Endothelial cell of umbilical vein (primary cell): ENCODE results near the gene TMEM43. TPM values are rescaled to one million over a fixed set of nuclear protein-coding genes. Genes with fewer than 3 reads are reported as not detected.

Source experiments
- BruUV-seq: library from RNA; stranded (reverse); fragments of 400-500 nt; replicated peaks from 2 replicates; lab custom pipeline; 2021; lab: Mats Ljungman, UMichigan
- CTCF ChIA-PET: fragments of 300-600, 350-600 bp; sonication (Branson Sonifier 250); formaldehyde crosslinking; loops from one replicate; lab custom pipeline; 2021; ENCODE audit warnings: antibody characterized with exemption, inconsistent platforms; lab: Charles Lee
- POLR2A ChIA-PET: fragments of 300-600, 350-600 bp; sonication (Branson Sonifier 250); formaldehyde crosslinking; loops from one replicate; lab custom pipeline; 2021; ENCODE audit warnings: antibody characterized with exemption, inconsistent platforms; lab: Charles Lee
- DNase-seq: peaks from one replicate; pipeline ENCODE4 v3.0.0-alpha.2; 2011; ENCODE audit warnings: low read depth, low spot score
- FAIRE-seq: peaks from 2 replicates; lab custom pipeline; 2011; peaks lifted over from hg19 to GRCh38; lab: Jason Lieb, UNC
- H2AFZ ChIP-seq: 2 replicates; pipeline ENCODE4 v1.6.0; 2012; ENCODE audit warnings: low read depth, low read length, control low read depth, inconsistent platforms
- H3K27ac ChIP-seq: 2 replicates; pipeline ENCODE4 v1.5.1; 2011; ENCODE audit warnings: low read depth, mild to moderate bottlenecking, control low read depth, low read length, moderate library complexity; ENCODE audit not compliant: insufficient read depth
- H3K27me3 ChIP-seq, 2 experiments: 2 replicates each; pipeline versions ENCODE4 v1.6.0 to v1.6.1; 2011; ENCODE audit warnings: low read length in 2 of 2, mixed read lengths in 1 of 2; ENCODE audit not compliant: control insufficient read depth in 2 of 2, insufficient read depth in 2 of 2
- H3K36me3 ChIP-seq, 2 experiments: 2 replicates in 1 of 2; 3 replicates in 1 of 2; pipeline ENCODE4 v1.5.1; 2011; ENCODE audit warnings: low read length in 2 of 2, mild to moderate bottlenecking in 1 of 2, moderate library complexity in 1 of 2; ENCODE audit not compliant: control insufficient read depth in 2 of 2, insufficient read depth in 2 of 2; ENCODE audit errors: extremely low read depth in 1 of 2
- H3K4me1 ChIP-seq: 3 replicates; pipeline ENCODE4 v1.5.1; 2011; ENCODE audit warnings: mild to moderate bottlenecking, low read length; ENCODE audit not compliant: control insufficient read depth, insufficient read depth; ENCODE audit errors: extremely low read depth
- H3K4me2 ChIP-seq: 2 replicates; pipeline ENCODE4 v1.6.1; 2011; ENCODE audit warnings: low read length, control low read depth, mixed read lengths; ENCODE audit not compliant: insufficient read depth
- H3K4me3 ChIP-seq, 3 experiments: fragments of 200-600 bp in 1 of 3; sonication (generic), shearing (Covaris generic) in 1 of 3; replicated peaks in 1 of 3; 2 replicates each; pipeline ENCODE4 v1.5.1; 2011 to 2016; ENCODE audit warnings: control low read depth in 3 of 3, low read length in 3 of 3, mild to moderate bottlenecking in 2 of 3, inconsistent platforms in 1 of 3, low read depth in 1 of 3, moderate library complexity in 1 of 3; ENCODE audit not compliant: insufficient read depth in 1 of 3
- H3K79me2 ChIP-seq: 2 replicates; pipeline ENCODE4 v1.6.0; 2012; ENCODE audit warnings: low read length, inconsistent platforms; ENCODE audit not compliant: control insufficient read depth, insufficient read depth
- H3K9ac ChIP-seq: replicated peaks from 2 replicates; pipeline ENCODE3; 2011; ENCODE audit warnings: low read length, control low read depth; ENCODE audit not compliant: insufficient read depth; ENCODE audit errors: extremely low read depth
- H3K9me1 ChIP-seq: replicated peaks from 3 replicates; pipeline ENCODE4 v1.6.0; 2011; ENCODE audit warnings: mild to moderate bottlenecking, low read length; ENCODE audit not compliant: control insufficient read depth, insufficient read depth; ENCODE audit errors: extremely low read depth
- H3K9me3 ChIP-seq: replicated peaks from 2 replicates; pipeline ENCODE4 v1.5.1; 2012; ENCODE audit warnings: low read length, inconsistent platforms; ENCODE audit not compliant: control insufficient read depth, insufficient read depth
- H4K20me1 ChIP-seq: replicated peaks from 2 replicates; pipeline ENCODE3; 2011; ENCODE audit warnings: mild to moderate bottlenecking, low read length; ENCODE audit not compliant: control insufficient read depth, insufficient read depth; ENCODE audit errors: extremely low read depth
- EZH2 ChIP-seq: IDR thresholded peaks from 2 replicates; pipeline ENCODE4 v1.6.1; 2012; ENCODE audit warnings: borderline replicate concordance, low read depth, mild to moderate bottlenecking, moderate library complexity, low read length, inconsistent platforms; ENCODE audit not compliant: severe bottlenecking
- FOS ChIP-seq: IDR thresholded peaks from 2 replicates; pipeline ENCODE4 v1.6.1; 2011; ENCODE audit warnings: mild to moderate bottlenecking, low read length, moderate library complexity, borderline replicate concordance; ENCODE audit not compliant: insufficient read depth
- GATA2 ChIP-seq: IDR thresholded peaks from 2 replicates; pipeline ENCODE4 v1.7.0; 2011; ENCODE audit warnings: low read depth, mild to moderate bottlenecking, moderate library complexity, mixed read lengths, low read length; ENCODE audit not compliant: insufficient read length, insufficient read depth
- JUN ChIP-seq: IDR thresholded peaks from 2 replicates; pipeline ENCODE4 v1.6.1; 2011; ENCODE audit warnings: borderline replicate concordance, low read depth; ENCODE audit not compliant: insufficient read length, insufficient read depth
- MYC ChIP-seq: IDR thresholded peaks from one replicate; pipeline ENCODE4 v1.6.1; 2011; ENCODE audit warnings: mild to moderate bottlenecking, low read depth, low read length
- POLR2A ChIP-seq: IDR thresholded peaks from 2 replicates; pipeline ENCODE4 v1.6.1; 2012; ENCODE audit warnings: low read depth, mild to moderate bottlenecking, control low read depth, low read length
- POLR2AphosphoS5 ChIP-seq: IDR thresholded peaks from 2 replicates; pipeline ENCODE4 v1.6.1; 2012; ENCODE audit warnings: low read depth, mild to moderate bottlenecking, control low read depth, low read length, moderate library complexity; ENCODE audit not compliant: insufficient read depth
- dilution Hi-C: fragments of 300-500 bp; cut with MboI; formaldehyde crosslinking; loops from one replicate; pipeline ENCODE4 v1.15.0; 2019; ENCODE audit warnings: low sequenced_read_pairs; ENCODE audit not compliant: extremely low pct_ligation_motif_present
- intact Hi-C: fragments of 100-400 bp; cut with micrococcal nuclease; formaldehyde crosslinking; loops from one replicate; pipeline ENCODE4 v1.10.0; 2022
- polyA plus RNA-seq, 4 experiments: library from polyadenylated mRNA; depleted of rRNA in 3 of 4; stranded (reverse) in 3 of 4; unstranded in 1 of 4; fragments of >200 nt; gene quantifications; 2 replicates each; pipeline versions ENCODE4 v1.2.1 to v1.2.3, GENCODE V29; 2011 to 2012; ENCODE audit warnings: missing spikeins in 1 of 4
- total RNA-seq: library from RNA; stranded (reverse); gene quantifications from 2 replicates; pipeline ENCODE4 v1.2.3, GENCODE V29; 2021
- TF ChIP-seq, protein P1 (sequence below), 2 donors: IDR thresholded peaks; 1 replicate in 1 of 2; 2 replicates in 1 of 2; pipeline ENCODE4 v1.5.1; 2011; ENCODE audit warnings: low read length in 2 of 2, mild to moderate bottlenecking in 2 of 2, moderate library complexity in 2 of 2, control low read depth in 1 of 2, inconsistent platforms in 1 of 2, low read depth in 1 of 2; ENCODE audit not compliant: insufficient read depth in 1 of 2; ENCODE audit errors: extremely low read depth in 1 of 2
- TF ChIP-seq, protein P2 (sequence below): IDR thresholded peaks from 2 replicates; pipeline ENCODE4 v1.6.1; 2011; ENCODE audit not compliant: insufficient read depth, insufficient read length

TMEM43 gene
- total and polyA plus RNA-seq, 2 donors (not counting 3 experiments of a cell fraction or from before 2014, with no cell fraction given): 80.6 to 119 TPM

GRCh38 chr3:14096742-14097141 lies 28.1 kb upstream of the TMEM43 start:
- FAIRE-seq: no peak

More at GRCh38 chr3:14096742-14097141, 28.1 kb upstream of the TMEM43 start:
- intact Hi-C loops (no loop called here), dilution Hi-C loops (no loop called here)
- TF ChIP-seq, protein P1, sequence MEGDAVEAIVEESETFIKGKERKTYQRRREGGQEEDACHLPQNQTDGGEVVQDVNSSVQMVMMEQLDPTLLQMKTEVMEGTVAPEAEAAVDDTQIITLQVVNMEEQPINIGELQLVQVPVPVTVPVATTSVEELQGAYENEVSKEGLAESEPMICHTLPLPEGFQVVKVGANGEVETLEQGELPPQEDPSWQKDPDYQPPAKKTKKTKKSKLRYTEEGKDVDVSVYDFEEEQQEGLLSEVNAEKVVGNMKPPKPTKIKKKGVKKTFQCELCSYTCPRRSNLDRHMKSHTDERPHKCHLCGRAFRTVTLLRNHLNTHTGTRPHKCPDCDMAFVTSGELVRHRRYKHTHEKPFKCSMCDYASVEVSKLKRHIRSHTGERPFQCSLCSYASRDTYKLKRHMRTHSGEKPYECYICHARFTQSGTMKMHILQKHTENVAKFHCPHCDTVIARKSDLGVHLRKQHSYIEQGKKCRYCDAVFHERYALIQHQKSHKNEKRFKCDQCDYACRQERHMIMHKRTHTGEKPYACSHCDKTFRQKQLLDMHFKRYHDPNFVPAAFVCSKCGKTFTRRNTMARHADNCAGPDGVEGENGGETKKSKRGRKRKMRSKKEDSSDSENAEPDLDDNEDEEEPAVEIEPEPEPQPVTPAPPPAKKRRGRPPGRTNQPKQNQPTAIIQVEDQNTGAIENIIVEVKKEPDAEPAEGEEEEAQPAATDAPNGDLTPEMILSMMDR (IDR thresholded peaks at IDR 0.05; ENCODE audit: extremely low read depth in 1 of 2, insufficient read depth in 1 of 2, low read depth in 1 of 2, low read length in 2 of 2): no peak
- TF ChIP-seq, protein P2, sequence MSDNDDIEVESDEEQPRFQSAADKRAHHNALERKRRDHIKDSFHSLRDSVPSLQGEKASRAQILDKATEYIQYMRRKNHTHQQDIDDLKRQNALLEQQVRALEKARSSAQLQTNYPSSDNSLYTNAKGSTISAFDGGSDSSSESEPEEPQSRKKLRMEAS: no peak
- TF ChIP-seq MYC: no peak
- TF ChIP-seq GATA2: no peak
- no peak for TF ChIP-seq POLR2A
- TF ChIP-seq EZH2: no peak
- no peak for TF ChIP-seq POLR2AphosphoS5
- TF ChIP-seq JUN: no peak
- TF ChIP-seq FOS: no peak
- H3K27me3 ChIP-seq: no peaks in the 10 kb centered on the region
- H3K9ac ChIP-seq: no peak overlapping the region
- H3K9me1 ChIP-seq: no peaks in the 10 kb centered on the region
- no peaks in the 10 kb centered on the region for H4K20me1 ChIP-seq
- H3K27ac ChIP-seq: no peak overlapping the region
- H3K36me3 ChIP-seq: no peaks in the 10 kb centered on the region
- CTCF ChIA-PET: interaction anchor here (0.9 kb wide), 1 partner anchor 17 kb away, joined by 4 read pairs; no protein-coding TSS in a partner anchor
- POLR2A ChIA-PET: no interaction called here
- H3K4me2 ChIP-seq: no peak overlapping the region
- DNase-seq: no peak
- H3K4me3 ChIP-seq: no peak overlapping the region
- no peaks in the 10 kb centered on the region for H3K9me3 ChIP-seq
- H2AFZ ChIP-seq: no peak overlapping the region
- no peaks in the 10 kb centered on the region for H3K4me1 ChIP-seq
- BruUV-seq: no TSS peak
- H3K79me2 ChIP-seq: no peaks in the 10 kb centered on the region
